ENCODE measurements around the gene PNMA8B. TPM values are rescaled to one million over a fixed set of nuclear protein-coding genes. Genes with fewer than 3 reads are reported as not detected.
A peak's percentile ranks its signal among the peaks of the same experiment; 100 is the strongest.

Gene PNMA8B
- total RNA-seq, 1 experiment from 2014 or later = 1.5 TPM

GRCh38 chr19:46489445-46490272, 6.0 kb downstream of the PNMA8B start:
- Histone ChIP-seq H4K8ac (replicated peaks; ENCODE audit: insufficient read length, low read depth, low read length) (no peak overlapping the region), H3T11ph (ENCODE audit: low read length) (no peak overlapping the region), H2BK12ac (ENCODE audit: insufficient read length, low read depth, low read length) (no peak overlapping the region), H2BK5ac (ENCODE audit: insufficient read length, low read length) (no peak overlapping the region), H2BK15ac (ENCODE audit: low read depth, low read length) (no peak overlapping the region), H3K9me3 (ENCODE audit: control insufficient read depth, low read depth, low read length) (no peaks in the 10 kb centered on the region), H3K23me2 (ENCODE audit: insufficient read length, low read depth, low read length, poor library complexity, severe bottlenecking) (peaks cover 12% of the 10 kb centered on the region), H3K23ac (ENCODE audit: insufficient read length, low read depth, low read length) (no peak overlapping the region), H4K5ac (ENCODE audit: insufficient read length, low read depth, low read length) (no peak overlapping the region), H2BK120ac (ENCODE audit: low read depth, low read length, poor library complexity, severe bottlenecking) (no peak overlapping the region), H3K56ac (ENCODE audit: insufficient read length, low read depth, low read length) (no peak overlapping the region), H3K9ac (ENCODE audit: extremely low read depth, insufficient read length, low read length) (no peak overlapping the region), H3K27ac (ENCODE audit: insufficient read length, low read depth, low read length) (no peak overlapping the region), H2BK20ac (ENCODE audit: low read depth, low read length, poor library complexity, severe bottlenecking) (no peak overlapping the region), H3K4me2 (ENCODE audit: insufficient read depth, insufficient read length, low read length) (peak overlapping the region; percentile 38), H3K79me1 (ENCODE audit: insufficient read depth, low read depth, low read length, poor library complexity, severe bottlenecking) (no peaks in the 10 kb centered on the region), H2AFZ (ENCODE audit: low read length) (no peak overlapping the region), H3K4me1 (ENCODE audit: insufficient read depth, low read length) (no peaks in the 10 kb centered on the region), H3K14ac (ENCODE audit: insufficient read depth, low read length) (no peak overlapping the region; the same call in 1 of the 2 replicates), H3K18ac (ENCODE audit: insufficient read length, low read depth, low read length) (peak overlapping the region; percentile 9), H3K4ac (ENCODE audit: low read depth, low read length) (no peak overlapping the region), H2AK5ac (ENCODE audit: insufficient read length, low read length) (no peak overlapping the region), H3K27me3 (ENCODE audit: insufficient read depth, low read length) (peaks cover 3% of the 10 kb centered on the region; the same call in 1 of the 2 replicates), H4K91ac (ENCODE audit: insufficient read length, low read depth, low read length) (no peak overlapping the region), H3K79me2 (ENCODE audit: insufficient read depth, low read length) (no peaks in the 10 kb centered on the region), H4K20me1 (ENCODE audit: control insufficient read depth, insufficient read depth, insufficient read length) (no peaks in the 10 kb centered on the region)
- Mint-ChIP-seq H3K36me3 (ENCODE audit: insufficient read depth in 1 of 3, low read depth in 3 of 3) (peaks cover 0 to 5% (median 2%) of the 10 kb centered on the region in 3 experiments; a peak in 3 of 7 replicates), H3K27ac (no peak overlapping the region; a peak in 1 of 7 replicates), H3K27me3 (ENCODE audit: low read depth) (peaks cover 70% of the 10 kb centered on the region), H3K4me3 (peak overlapping the region; percentile 42 to 70), H3K4me1 (peaks cover 15 to 43% of the 10 kb centered on the region in 2 experiments), H3K9me3 (peaks cover 0 to 2% of the 10 kb centered on the region in 2 experiments; a peak in 2 of 5 replicates)
- DNase-seq = no peak
- no CpG with 5 or more reads among the region's 52 CpGs for WGBS (ENCODE audit: extremely low coverage, insufficient read length, low lambda C conversion rate)
- peak; percentile 46 for TF ChIP-seq CTCF (conservative IDR thresholded peaks at IDR 0.05)
